Central memory CD8-positive, alpha-beta T cell (primary cell): Measurements from ENCODE around the gene CRAT.
"Not testable (repeated sequence)": the region's sequence is repeated elsewhere in the genome, so short reads cannot be mapped to it uniquely, and the experiment has no call there.

ENCODE experiments used
- ATAC-seq: fragments of 150-1000 bp; cut with Tn5 transposase; replicated peaks from 2 replicates; pipeline ENCODE4 v1.10.0; 2022; ENCODE audit warnings: mild to moderate bottlenecking, moderate FRiP score, moderate number of reproducible peaks; ENCODE audit not compliant: poor library complexity, severe bottlenecking; ENCODE audit errors: extremely low read depth
- DNase-seq, 2 donors: peaks; one replicate each; pipeline ENCODE4 v3.0.0; 2021; ENCODE audit warnings: low spot score in 2 of 2
- H3K27ac Mint-ChIP-seq: one replicate; pipeline ENCODE4 v1.8.0; 2022; ENCODE audit warnings: low read depth, mild to moderate bottlenecking, moderate library complexity, mixed read lengths
- H3K27me3 Mint-ChIP-seq: one replicate; pipeline ENCODE4 v1.8.0; 2022; ENCODE audit warnings: mixed read lengths
- H3K36me3 Mint-ChIP-seq: one replicate; pipeline ENCODE4 v1.8.0; 2022; ENCODE audit warnings: mild to moderate bottlenecking, moderate library complexity, mixed read lengths; ENCODE audit not compliant: insufficient read depth
- H3K4me1 Mint-ChIP-seq: one replicate; pipeline ENCODE4 v1.8.0; 2022; ENCODE audit warnings: mixed read lengths
- H3K4me3 Mint-ChIP-seq: one replicate; pipeline ENCODE4 v1.8.0; 2022; ENCODE audit warnings: mild to moderate bottlenecking, moderate library complexity, mixed read lengths
- H3K9me3 Mint-ChIP-seq: one replicate; pipeline ENCODE4 v1.8.0; 2022; ENCODE audit warnings: mixed read lengths

The CRAT gene

DNA sequence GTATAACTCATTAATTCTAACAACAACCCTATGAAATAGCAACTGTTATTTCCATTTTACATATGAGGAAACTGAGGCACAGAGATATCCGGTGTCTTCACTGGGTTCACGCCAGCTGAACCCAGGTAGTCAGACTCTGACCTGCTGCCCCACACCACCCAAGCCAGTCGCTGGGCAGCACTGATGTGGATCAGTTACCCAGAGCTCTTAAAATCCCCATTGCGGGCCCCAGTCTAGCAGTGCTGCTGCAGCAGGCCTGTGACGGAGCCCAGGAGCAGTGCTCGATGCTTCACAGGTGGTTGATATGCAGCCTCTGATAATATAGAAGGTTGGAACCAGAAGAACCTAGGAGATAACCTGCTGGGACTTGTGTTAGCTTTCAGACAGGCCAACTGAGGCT lies 24.9 kb upstream of the CRAT start:
- Mint-ChIP-seq H3K36me3 (peaks cover 23% of the 10 kb centered on the region), H3K27ac (no peak overlapping the region), H3K9me3 (no peaks in the 10 kb centered on the region), H3K4me1 (peaks cover 15% of the 10 kb centered on the region), H3K27me3 (no peaks in the 10 kb centered on the region), H3K4me3 (no peak overlapping the region)
- ATAC-seq (no peak), DNase-seq (no peak)

DNA sequence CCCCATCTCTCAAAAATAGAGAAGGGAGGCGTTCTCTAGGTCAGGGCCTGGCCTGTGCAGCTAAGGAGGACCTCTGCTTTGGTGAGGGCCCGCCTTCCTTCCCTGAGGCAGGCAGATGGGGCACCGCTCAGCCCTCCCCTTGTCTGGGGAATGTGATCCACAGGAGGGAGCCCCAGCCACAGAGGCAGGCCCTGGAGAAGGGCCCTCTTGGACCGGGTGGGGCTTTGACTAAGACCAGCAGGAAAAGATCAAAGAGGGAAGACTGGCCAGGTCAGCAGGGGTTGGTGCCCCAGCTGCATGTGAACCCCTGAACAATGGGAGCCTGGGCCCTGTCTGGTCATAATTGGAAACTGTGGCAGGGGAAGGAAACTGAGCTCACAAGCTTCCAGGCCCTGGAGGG lies 22.5 kb upstream of the CRAT start:
- no peaks in the 10 kb centered on the region for H3K9me3 Mint-ChIP-seq
- DNase-seq (no peak), ATAC-seq (no peak)
- H3K27ac Mint-ChIP-seq, result no peak overlapping the region
- H3K4me3 Mint-ChIP-seq, result no peak overlapping the region
- H3K4me1 Mint-ChIP-seq, result no peaks in the 10 kb centered on the region
- peaks cover 23% of the 10 kb centered on the region for H3K36me3 Mint-ChIP-seq
- H3K27me3 Mint-ChIP-seq, result no peaks in the 10 kb centered on the region

DNA sequence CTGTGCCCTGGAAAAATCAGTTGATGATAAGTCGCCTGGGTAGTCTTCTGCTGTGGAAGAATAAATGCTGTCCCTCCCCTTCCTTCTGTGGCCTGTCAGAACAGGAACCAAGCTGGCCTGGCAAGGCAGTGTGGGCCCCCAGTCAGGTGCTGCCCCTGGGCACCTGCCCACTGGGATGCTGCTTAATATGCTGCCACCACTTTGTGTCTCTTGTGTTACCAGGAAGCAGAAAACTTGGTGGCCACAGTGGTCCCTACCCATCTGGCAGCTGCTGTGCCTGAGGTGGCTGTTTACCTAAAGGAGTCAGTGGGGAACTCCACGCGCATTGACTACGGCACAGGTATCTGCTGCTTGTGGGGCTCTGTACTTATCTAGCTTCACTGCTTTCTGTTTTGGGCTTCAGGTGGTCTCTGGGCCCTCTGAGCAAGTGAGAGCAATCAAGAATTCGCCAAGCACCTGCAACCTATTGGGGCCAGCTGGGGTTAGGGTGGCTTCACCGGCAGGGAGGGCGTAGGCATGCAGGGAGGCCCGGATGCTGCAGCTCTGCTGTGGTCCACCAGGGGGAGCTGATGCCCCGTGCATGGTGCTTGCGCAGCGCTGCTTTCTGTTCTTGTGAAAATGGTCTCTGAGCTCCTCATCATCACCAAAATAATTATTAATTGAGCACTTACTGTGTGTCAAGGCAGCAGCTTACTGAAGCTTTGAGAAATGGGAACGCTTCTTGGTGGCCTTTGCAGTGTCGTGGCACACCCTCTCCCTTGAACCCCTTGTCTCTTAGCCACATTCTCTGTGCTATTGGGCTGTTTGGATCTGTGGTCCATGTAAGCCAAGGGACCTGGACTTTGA lies 20.9 kb upstream of the CRAT start:
- Mint-ChIP-seq H3K36me3 (peaks cover 18% of the 10 kb centered on the region), H3K4me3 (no peak overlapping the region), H3K27ac (no peak overlapping the region), H3K9me3 (no peaks in the 10 kb centered on the region), H3K4me1 (no peaks in the 10 kb centered on the region), H3K27me3 (no peaks in the 10 kb centered on the region)
- ATAC-seq, result peak; percentile 93
- DNase-seq, result peak; percentile 84 to 85

DNA sequence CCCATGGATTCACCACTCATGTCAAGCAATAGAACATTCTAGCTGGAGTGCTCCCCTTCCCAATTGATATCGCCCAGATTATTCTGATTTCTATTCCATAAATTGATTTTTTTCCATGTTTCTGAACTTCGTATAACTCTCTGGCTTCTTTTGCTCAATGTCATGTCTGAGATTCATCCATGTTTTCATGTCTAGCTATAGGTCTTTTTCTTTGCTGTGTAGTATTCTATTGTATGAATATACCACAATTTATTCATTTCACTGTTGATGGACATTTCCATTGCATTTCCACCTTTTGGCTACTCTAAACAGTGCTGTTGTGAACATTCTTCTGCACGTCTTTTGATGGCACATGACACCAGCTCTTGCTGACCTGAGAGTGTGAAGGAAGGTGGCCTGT lies 20.2 kb upstream of the CRAT start:
- no peaks in the 10 kb centered on the region for H3K4me1 Mint-ChIP-seq
- no peak overlapping the region for H3K27ac Mint-ChIP-seq
- no peak for DNase-seq
- peaks cover 22% of the 10 kb centered on the region for H3K36me3 Mint-ChIP-seq
- H3K9me3 Mint-ChIP-seq, result no peaks in the 10 kb centered on the region
- no peaks in the 10 kb centered on the region for H3K27me3 Mint-ChIP-seq
- H3K4me3 Mint-ChIP-seq, result no peak overlapping the region
- ATAC-seq, result no peak

DNA sequence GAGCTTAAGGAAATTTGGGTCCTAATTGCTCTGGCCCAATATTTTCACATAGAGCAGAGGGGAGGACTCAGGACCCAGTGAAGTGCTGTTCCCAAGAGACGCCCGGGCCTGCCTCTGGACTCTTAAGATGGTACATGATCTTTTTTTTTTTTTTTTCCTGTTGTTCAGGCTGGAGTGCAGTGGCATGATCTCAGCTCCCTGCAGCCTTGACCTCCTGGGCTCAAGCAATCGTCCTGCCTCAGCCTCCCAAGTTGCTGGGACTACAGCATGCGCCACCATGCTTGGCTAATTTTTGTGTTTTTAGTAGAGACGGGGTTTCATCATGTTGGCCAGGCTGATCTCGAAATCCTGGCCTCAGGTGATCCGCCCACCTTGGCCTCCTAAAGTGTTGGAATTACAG lies 19.7 kb upstream of the CRAT start:
- not testable (repeated sequence) for H3K27me3 Mint-ChIP-seq
- peaks cover 24% of the 10 kb centered on the region for H3K36me3 Mint-ChIP-seq

DNA sequence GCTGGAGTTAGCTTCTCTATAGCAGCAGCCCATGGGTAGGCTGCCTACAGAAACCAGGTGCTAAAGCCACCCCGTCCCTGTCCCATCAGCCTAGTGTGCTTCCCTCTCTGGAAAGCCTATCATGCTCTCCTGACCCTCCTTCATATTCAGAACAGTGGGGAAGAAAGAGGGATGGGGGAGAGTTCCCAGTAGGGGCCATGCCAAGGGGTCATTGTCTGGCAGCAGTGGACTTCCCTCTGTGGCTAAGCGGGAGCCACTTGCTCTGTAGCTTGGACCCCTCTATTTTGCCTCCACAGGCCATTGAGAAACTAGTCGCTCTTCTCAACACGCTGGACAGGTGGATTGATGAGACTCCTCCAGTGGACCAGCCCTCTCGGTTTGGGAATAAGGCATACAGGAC lies 18.1 kb upstream of the CRAT start:
- Mint-ChIP-seq H3K4me3 (no peak overlapping the region), H3K9me3 (no peaks in the 10 kb centered on the region), H3K27me3 (no peaks in the 10 kb centered on the region), H3K36me3 (peaks cover 20% of the 10 kb centered on the region), H3K4me1 (no peaks in the 10 kb centered on the region), H3K27ac (no peak overlapping the region)
- DNase-seq (no peak), ATAC-seq (no peak)

More for the DNA sequence above, 19.7 kb upstream of the CRAT start:
- DNase-seq, H3K27ac Mint-ChIP-seq, H3K9me3 Mint-ChIP-seq, H3K4me1 Mint-ChIP-seq, H3K4me3 Mint-ChIP-seq, ATAC-seq: not testable (repeated sequence)

DNA sequence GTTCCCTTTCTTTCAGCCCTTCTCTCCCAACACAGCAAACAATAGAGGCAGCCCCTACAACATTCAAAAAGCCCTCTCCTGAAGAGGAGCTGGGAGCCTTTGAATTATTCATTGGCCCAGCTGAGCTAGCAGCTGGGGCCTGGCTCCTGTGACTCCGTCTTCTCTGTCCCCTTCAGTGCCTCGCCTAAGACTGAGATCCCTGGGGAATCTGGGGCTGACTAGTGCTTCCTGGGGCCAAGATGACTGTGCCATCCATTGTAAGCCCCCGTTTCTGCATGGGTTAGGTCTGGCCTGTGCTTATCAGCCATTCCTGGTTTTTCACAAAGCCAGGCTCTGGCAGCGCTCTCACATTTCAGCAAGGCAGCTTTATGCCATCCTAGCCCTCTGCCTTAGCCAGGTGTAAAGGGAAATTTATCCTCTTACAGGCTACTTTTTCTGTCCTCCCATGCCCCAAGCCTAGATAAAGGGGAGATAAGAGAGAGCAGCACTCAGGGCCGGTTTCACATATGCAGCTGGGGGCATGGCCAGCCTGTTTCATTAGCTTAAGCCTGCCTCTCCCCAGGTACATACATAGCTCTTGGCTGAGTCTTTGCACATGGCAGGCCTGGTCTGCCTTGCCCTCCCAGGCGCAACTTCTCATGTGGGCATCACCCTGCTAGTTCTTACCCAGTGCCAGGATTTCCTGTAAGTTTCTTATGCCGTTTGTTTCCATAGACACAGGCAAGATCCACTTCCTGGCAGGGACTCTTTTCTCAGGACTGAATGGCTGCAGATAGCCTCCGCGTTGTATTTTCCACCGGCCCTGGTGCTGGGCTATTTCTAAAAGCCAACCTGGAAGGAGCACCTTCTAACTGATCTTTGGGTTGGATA lies 16.4 kb upstream of the CRAT start:
- ATAC-seq (no peak), DNase-seq (no peak)
- no peak overlapping the region for H3K27ac Mint-ChIP-seq
- H3K4me1 Mint-ChIP-seq, result no peaks in the 10 kb centered on the region
- H3K27me3 Mint-ChIP-seq, result no peaks in the 10 kb centered on the region
- no peaks in the 10 kb centered on the region for H3K9me3 Mint-ChIP-seq
- no peak overlapping the region for H3K4me3 Mint-ChIP-seq
- H3K36me3 Mint-ChIP-seq, result peaks cover 30% of the 10 kb centered on the region

DNA sequence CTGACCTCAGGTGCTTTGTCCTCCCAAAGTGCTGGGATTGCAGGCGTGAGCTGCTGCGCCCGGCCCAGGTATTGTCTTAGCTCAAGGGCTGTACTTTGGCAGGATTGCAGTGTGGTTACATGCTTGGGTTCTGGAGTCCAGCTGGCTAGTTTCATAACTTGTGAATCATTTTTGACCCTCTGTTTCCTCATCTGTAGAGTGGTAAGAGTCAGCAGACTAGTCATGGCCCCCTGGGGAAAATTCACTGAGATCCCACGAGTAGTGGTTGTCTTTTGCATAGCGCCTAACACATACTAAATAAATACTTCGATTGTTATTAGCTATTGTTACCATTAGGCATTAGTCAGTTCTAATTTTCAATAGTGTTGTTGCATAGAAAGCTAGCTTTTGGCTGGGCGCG lies 14.9 kb upstream of the CRAT start:
- peaks cover 7% of the 10 kb centered on the region for H3K4me1 Mint-ChIP-seq
- H3K9me3 Mint-ChIP-seq, result no peaks in the 10 kb centered on the region
- H3K4me3 Mint-ChIP-seq, result no peak overlapping the region
- H3K27ac Mint-ChIP-seq, result no peak overlapping the region
- no peaks in the 10 kb centered on the region for H3K27me3 Mint-ChIP-seq
- peaks cover 38% of the 10 kb centered on the region for H3K36me3 Mint-ChIP-seq
- DNase-seq (no peak), ATAC-seq (no peak)

DNA sequence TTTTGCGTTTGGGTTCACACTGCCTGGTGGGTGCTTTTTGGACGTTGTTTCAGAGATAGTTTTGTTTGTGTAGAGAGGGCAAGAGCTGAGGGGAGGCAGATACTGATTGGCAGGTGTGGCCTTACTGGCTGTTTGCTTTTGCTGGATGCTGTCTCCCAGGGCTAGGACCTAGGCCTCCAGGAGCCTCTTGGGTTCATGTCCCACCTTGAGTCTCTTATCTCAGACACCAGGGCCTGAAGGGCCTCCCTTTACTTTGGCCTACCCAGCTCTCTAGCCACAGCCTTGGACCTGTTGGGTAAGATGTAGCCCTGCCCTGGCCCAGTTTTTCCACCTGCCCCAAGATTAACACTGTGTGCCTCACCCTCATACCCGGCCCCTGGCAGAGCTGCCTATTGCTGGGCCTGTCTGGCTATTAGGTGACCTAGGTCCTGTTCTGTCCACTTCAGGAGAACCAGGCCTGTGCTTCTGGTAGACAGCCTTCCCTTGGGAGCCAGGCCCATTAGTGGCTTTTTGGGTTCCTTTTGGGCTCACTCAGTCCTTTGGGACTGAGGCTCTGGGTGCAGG lies 14.0 kb upstream of the CRAT start:
- H3K36me3 Mint-ChIP-seq, result peaks cover 37% of the 10 kb centered on the region
- no peaks in the 10 kb centered on the region for H3K9me3 Mint-ChIP-seq
- DNase-seq (no peak), ATAC-seq (no peak)
- H3K27me3 Mint-ChIP-seq, result no peaks in the 10 kb centered on the region
- no peak overlapping the region for H3K4me3 Mint-ChIP-seq
- peaks cover 7% of the 10 kb centered on the region for H3K4me1 Mint-ChIP-seq
- H3K27ac Mint-ChIP-seq, result no peak overlapping the region

DNA sequence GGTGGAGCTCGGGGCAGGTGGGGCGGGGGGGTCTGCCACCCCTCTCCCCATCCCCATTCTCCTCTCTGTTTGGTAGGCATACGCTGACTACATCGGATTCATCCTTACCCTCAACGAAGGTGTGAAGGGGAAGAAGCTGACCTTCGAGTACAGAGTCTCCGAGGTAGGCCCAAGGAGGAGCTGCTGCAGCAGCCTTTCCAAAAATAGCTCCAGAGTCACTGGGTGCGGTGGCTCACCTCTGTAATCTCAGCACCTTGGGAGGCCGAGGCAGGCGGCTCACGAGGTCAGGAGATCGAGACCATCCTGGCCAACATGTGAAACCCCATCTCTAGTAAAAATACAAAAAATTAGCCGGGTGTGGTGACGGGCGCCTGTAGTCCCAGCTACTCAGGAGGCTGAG lies 12.4 kb upstream of the CRAT start:
- H3K4me1 Mint-ChIP-seq, H3K27me3 Mint-ChIP-seq, H3K4me3 Mint-ChIP-seq, H3K27ac Mint-ChIP-seq, DNase-seq, H3K9me3 Mint-ChIP-seq, ATAC-seq: not testable (repeated sequence)
- H3K36me3 Mint-ChIP-seq, result peaks cover 37% of the 10 kb centered on the region

DNA sequence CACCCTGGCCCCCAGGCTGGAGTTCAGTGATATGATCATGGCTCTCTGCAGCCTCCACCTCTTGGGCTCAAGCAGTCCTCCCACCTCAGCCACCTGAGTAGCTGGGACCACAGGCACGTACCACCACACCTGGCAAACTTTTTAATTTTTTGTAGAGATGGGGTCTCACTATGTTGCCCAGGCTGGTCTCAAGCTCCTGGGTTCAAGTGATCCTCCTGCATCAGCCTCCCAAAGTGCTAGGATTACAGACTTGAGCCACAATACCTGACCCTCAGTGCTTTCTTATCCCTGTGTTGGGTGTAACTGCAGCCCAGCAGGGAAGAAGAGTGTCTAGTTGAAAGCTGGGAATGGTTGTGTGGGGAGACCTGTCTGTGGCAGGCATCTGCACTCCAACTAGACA lies 11.5 kb upstream of the CRAT start:
- Mint-ChIP-seq H3K27me3 (no peaks in the 10 kb centered on the region), H3K4me3 (no peak overlapping the region), H3K27ac (peak overlapping the region; percentile 38), H3K4me1 (peaks cover 7% of the 10 kb centered on the region), H3K9me3 (no peaks in the 10 kb centered on the region), H3K36me3 (peaks cover 39% of the 10 kb centered on the region)
- no peak for DNase-seq
- no peak for ATAC-seq

DNA sequence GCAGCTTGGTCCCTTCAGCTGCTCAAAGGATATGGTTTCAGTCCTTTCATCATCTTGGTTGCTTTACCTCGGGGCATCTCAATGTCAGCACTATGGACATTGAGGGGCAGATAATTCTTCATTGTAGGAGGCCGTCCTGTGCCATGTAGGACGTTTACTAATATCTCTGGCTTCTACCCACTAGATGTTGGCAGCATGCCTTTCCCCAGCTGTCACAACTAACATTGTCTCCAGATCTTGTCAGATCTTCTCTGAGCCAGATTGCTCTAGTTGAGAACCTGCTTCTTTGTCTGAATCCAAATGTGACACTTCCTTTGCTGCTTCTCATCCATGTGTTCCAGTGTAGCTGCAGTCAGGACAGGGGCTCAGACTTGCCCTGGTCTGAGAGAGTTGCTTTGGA lies 10.9 kb upstream of the CRAT start:
- DNase-seq, result no peak
- Mint-ChIP-seq H3K27me3 (no peaks in the 10 kb centered on the region), H3K27ac (peak overlapping the region; percentile 38), H3K9me3 (no peaks in the 10 kb centered on the region), H3K4me1 (peaks cover 7% of the 10 kb centered on the region), H3K36me3 (peaks cover 39% of the 10 kb centered on the region), H3K4me3 (no peak overlapping the region)
- no peak for ATAC-seq
